ENCODE data around the gene WBP11. TPM values are rescaled to one million over a fixed set of nuclear protein-coding genes. Genes with fewer than 3 reads are reported as not detected.

The WBP11 gene
- total RNA-seq, 1 experiment from 2014 or later: 108 TPM

GRCh38 chr12:14781563-14781962 is 21.7 kb downstream of the WBP11 start:
- Mint-ChIP-seq H3K27me3 (ENCODE audit: low read depth) (no peaks in the 10 kb centered on the region), H3K27ac (no peak overlapping the region), H3K4me1 (peaks cover 11 to 19% of the 10 kb centered on the region in 2 experiments), H3K9me3 (no peaks in the 10 kb centered on the region), H3K36me3 (ENCODE audit: insufficient read depth in 1 of 3, low read depth in 3 of 3) (peaks cover 2 to 19% (median 2%) of the 10 kb centered on the region in 3 experiments; a peak in 5 of 7 replicates), H3K4me3 (no peak overlapping the region; a peak in 1 of 5 replicates)
- H4K20me1 ChIP-seq (ENCODE audit: control insufficient read depth, insufficient read depth, insufficient read length): no peaks in the 10 kb centered on the region
- DNase-seq: no peak
- H3K9ac ChIP-seq (ENCODE audit: extremely low read depth, insufficient read length, low read length): no peak overlapping the region
- H2BK12ac ChIP-seq (ENCODE audit: insufficient read length, low read depth, low read length): no peak overlapping the region
- H3K56ac ChIP-seq (ENCODE audit: insufficient read length, low read depth, low read length): no peak overlapping the region
- no CpG with 5 or more reads among the region's 2 CpGs for WGBS (ENCODE audit: extremely low coverage, insufficient read length, low lambda C conversion rate)
- H3K4ac ChIP-seq (ENCODE audit: low read depth, low read length): no peak overlapping the region
- H3K27ac ChIP-seq (ENCODE audit: insufficient read length, low read depth, low read length): no peak overlapping the region
- no peak overlapping the region for H2BK15ac ChIP-seq (ENCODE audit: low read depth, low read length)
- H3K4me2 ChIP-seq (ENCODE audit: insufficient read depth, insufficient read length, low read length): no peak overlapping the region
- H3K23me2 ChIP-seq (ENCODE audit: insufficient read length, low read depth, low read length, poor library complexity, severe bottlenecking): no peaks in the 10 kb centered on the region
- H2AK5ac ChIP-seq (ENCODE audit: insufficient read length, low read length): no peak overlapping the region
- no peak overlapping the region for H2BK20ac ChIP-seq (ENCODE audit: low read depth, low read length, poor library complexity, severe bottlenecking)
- no peak overlapping the region for H4K91ac ChIP-seq (ENCODE audit: insufficient read length, low read depth, low read length)
- no peak for TF ChIP-seq CTCF (conservative IDR thresholded peaks at IDR 0.05)
- no peak overlapping the region for H3T11ph ChIP-seq (ENCODE audit: low read length)
- H4K5ac ChIP-seq (ENCODE audit: insufficient read length, low read depth, low read length): no peak overlapping the region
- no peak overlapping the region for H2AFZ ChIP-seq (ENCODE audit: low read length)
- H3K14ac ChIP-seq (ENCODE audit: insufficient read depth, low read length): no peak overlapping the region
- no peaks in the 10 kb centered on the region for H3K9me3 ChIP-seq (ENCODE audit: control insufficient read depth, low read depth, low read length)
- H3K27me3 ChIP-seq (ENCODE audit: insufficient read depth, low read length): no peaks in the 10 kb centered on the region
- no peak overlapping the region for H3K18ac ChIP-seq (ENCODE audit: insufficient read length, low read depth, low read length)
- H3K4me1 ChIP-seq (ENCODE audit: insufficient read depth, low read length): peaks cover 2% of the 10 kb centered on the region; the same call in 1 of the 2 replicates
- no peaks in the 10 kb centered on the region for H3K79me1 ChIP-seq (ENCODE audit: insufficient read depth, low read depth, low read length, poor library complexity, severe bottlenecking)
- no peak overlapping the region for H4K8ac ChIP-seq (replicated peaks; ENCODE audit: insufficient read length, low read depth, low read length)
- no peak overlapping the region for H2BK5ac ChIP-seq (ENCODE audit: insufficient read length, low read length)
- H3K23ac ChIP-seq (ENCODE audit: insufficient read length, low read depth, low read length): no peak overlapping the region
- H2BK120ac ChIP-seq (ENCODE audit: low read depth, low read length, poor library complexity, severe bottlenecking): no peak overlapping the region
- no peaks in the 10 kb centered on the region for H3K79me2 ChIP-seq (ENCODE audit: insufficient read depth, low read length)

Data from H9 (cell line).